ENCODE measurements around the gene KIAA1210.

The KIAA1210 gene

DNA sequence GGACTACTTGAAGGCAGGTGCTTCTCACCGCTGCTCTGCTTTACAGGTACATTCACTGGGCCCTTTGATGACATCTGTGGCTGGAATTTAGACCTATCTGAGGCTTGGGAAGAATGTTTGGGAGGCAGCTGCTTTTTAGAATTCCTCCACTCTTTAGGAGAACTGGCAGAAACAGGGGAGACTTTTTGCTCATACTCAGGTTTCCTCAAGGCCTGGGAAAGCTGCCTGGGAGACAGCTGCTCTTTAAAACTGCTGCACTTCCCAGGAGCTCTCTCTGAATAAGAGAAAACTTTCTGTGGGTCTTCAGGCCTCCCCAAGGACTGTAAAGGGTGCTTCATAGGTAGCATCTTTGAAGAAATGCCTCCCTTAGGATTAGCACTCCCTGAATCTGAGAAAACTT is 40.5 kb downstream of the KIAA1210 start:
- no peaks in the 10 kb centered on the region for H3F3A ChIP-seq (ENCODE audit: insufficient read depth, low read length)

DNA sequence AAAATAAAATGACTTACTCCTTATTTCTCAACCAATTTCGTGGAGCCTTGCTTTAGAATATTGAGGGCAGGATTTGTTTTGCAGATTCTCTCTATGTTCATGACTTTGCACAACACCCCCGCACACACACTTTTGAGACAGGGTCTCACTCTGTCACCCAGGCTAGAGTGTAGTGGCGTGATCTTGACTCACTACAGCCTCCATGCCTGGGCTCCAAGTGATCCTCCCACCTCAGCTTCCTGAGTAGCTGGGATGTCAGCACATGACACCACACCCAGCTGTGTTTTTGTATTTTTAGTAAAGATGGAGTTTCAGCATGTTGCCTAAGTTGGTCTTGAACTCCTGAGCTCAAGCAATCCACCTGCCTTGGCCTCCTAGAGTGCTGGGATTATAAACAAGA is 42.8 kb downstream of the KIAA1210 start:
- H3K9me2 ChIP-seq (ENCODE audit: low read depth, low read length) = no peaks in the 10 kb centered on the region
- H3K4me3 ChIP-seq (ENCODE audit: low read depth, low read length, poor library complexity, severe bottlenecking) = no peak overlapping the region
- H3F3A ChIP-seq (ENCODE audit: insufficient read depth, low read length) = no peaks in the 10 kb centered on the region
- no peak for TF ChIP-seq EZH2 (IDR thresholded peaks at IDR 0.05; ENCODE audit: borderline replicate concordance, low read length)
- TF ChIP-seq, protein P1, sequence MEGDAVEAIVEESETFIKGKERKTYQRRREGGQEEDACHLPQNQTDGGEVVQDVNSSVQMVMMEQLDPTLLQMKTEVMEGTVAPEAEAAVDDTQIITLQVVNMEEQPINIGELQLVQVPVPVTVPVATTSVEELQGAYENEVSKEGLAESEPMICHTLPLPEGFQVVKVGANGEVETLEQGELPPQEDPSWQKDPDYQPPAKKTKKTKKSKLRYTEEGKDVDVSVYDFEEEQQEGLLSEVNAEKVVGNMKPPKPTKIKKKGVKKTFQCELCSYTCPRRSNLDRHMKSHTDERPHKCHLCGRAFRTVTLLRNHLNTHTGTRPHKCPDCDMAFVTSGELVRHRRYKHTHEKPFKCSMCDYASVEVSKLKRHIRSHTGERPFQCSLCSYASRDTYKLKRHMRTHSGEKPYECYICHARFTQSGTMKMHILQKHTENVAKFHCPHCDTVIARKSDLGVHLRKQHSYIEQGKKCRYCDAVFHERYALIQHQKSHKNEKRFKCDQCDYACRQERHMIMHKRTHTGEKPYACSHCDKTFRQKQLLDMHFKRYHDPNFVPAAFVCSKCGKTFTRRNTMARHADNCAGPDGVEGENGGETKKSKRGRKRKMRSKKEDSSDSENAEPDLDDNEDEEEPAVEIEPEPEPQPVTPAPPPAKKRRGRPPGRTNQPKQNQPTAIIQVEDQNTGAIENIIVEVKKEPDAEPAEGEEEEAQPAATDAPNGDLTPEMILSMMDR (IDR thresholded peaks at IDR 0.05; ENCODE audit: low read length) = no peak
- no peak overlapping the region for H3K4me2 ChIP-seq (ENCODE audit: low read length)
- H3K9me3 ChIP-seq (ENCODE audit: low read length) = no peaks in the 10 kb centered on the region
- H3K4me1 ChIP-seq (ENCODE audit: insufficient read depth, low read length, severe bottlenecking) = no peaks in the 10 kb centered on the region
- H4K20me1 ChIP-seq (ENCODE audit: insufficient read depth, low read length) = no peaks in the 10 kb centered on the region
- H3K27ac ChIP-seq (ENCODE audit: low read depth, low read length, poor library complexity, severe bottlenecking) = no peak overlapping the region
- H3K79me2 ChIP-seq (ENCODE audit: insufficient read depth, low read length) = no peaks in the 10 kb centered on the region
- no peaks in the 10 kb centered on the region for H3K27me3 ChIP-seq (ENCODE audit: insufficient read depth, low read length)
- H3K9ac ChIP-seq (ENCODE audit: low read length) = no peak overlapping the region
- H3K36me3 ChIP-seq (ENCODE audit: insufficient read depth, low read length) = no peaks in the 10 kb centered on the region
- H2AFZ ChIP-seq (ENCODE audit: low read length) = no peak overlapping the region

More for the DNA sequence above, 40.5 kb downstream of the KIAA1210 start:
- no peaks in the 10 kb centered on the region for H3K27me3 ChIP-seq (ENCODE audit: insufficient read depth, low read length)
- no peaks in the 10 kb centered on the region for H3K36me3 ChIP-seq (ENCODE audit: insufficient read depth, low read length)
- no peak overlapping the region for H3K4me3 ChIP-seq (ENCODE audit: low read depth, low read length, poor library complexity, severe bottlenecking)
- no peaks in the 10 kb centered on the region for H3K4me1 ChIP-seq (ENCODE audit: insufficient read depth, low read length, severe bottlenecking)
- no peaks in the 10 kb centered on the region for H4K20me1 ChIP-seq (ENCODE audit: insufficient read depth, low read length)
- H3K9me2 ChIP-seq (ENCODE audit: low read depth, low read length) = no peaks in the 10 kb centered on the region
- no peaks in the 10 kb centered on the region for H3K9me3 ChIP-seq (ENCODE audit: low read length)
- no peak overlapping the region for H3K9ac ChIP-seq (ENCODE audit: low read length)
- H3K4me2 ChIP-seq (ENCODE audit: low read length) = no peak overlapping the region
- no peak overlapping the region for H3K27ac ChIP-seq (ENCODE audit: low read depth, low read length, poor library complexity, severe bottlenecking)
- TF ChIP-seq, protein P1 (IDR thresholded peaks at IDR 0.05; ENCODE audit: low read length) = no peak
- no peak for TF ChIP-seq EZH2 (IDR thresholded peaks at IDR 0.05; ENCODE audit: borderline replicate concordance, low read length)
- no peak overlapping the region for H2AFZ ChIP-seq (ENCODE audit: low read length)
- H3K79me2 ChIP-seq (ENCODE audit: insufficient read depth, low read length) = no peaks in the 10 kb centered on the region

DNA sequence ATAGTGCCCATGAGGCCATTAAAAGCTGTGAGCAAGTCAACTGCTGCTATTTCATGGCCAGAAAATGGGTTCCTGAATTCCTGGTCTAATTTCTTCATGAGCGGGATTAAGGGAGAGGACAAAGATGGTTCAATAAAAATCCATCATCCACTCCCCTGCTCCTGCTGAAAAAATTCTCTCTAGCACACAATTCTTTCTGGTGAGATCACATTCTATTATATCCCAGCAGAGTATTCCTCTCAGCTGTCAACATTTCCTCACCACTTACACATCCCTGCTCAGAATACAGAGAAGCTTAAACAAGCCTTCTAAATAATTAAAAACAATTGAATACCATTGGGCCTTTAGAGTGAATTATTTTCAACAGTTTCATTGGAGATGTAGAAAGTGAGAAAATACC is 45.3 kb downstream of the KIAA1210 start:
- Histone ChIP-seq H4K20me1 (ENCODE audit: insufficient read depth, low read length) (no peaks in the 10 kb centered on the region), H3K9me3 (ENCODE audit: low read length) (no peaks in the 10 kb centered on the region), H3K36me3 (ENCODE audit: insufficient read depth, low read length) (no peaks in the 10 kb centered on the region), H3K79me2 (ENCODE audit: insufficient read depth, low read length) (no peaks in the 10 kb centered on the region), H3K9me2 (ENCODE audit: low read depth, low read length) (no peaks in the 10 kb centered on the region), H3K27ac (ENCODE audit: low read depth, low read length, poor library complexity, severe bottlenecking) (no peak overlapping the region), H2AFZ (ENCODE audit: low read length) (no peak overlapping the region), H3K9ac (ENCODE audit: low read length) (no peak overlapping the region), H3K4me1 (ENCODE audit: insufficient read depth, low read length, severe bottlenecking) (no peaks in the 10 kb centered on the region), H3K4me3 (ENCODE audit: low read depth, low read length, poor library complexity, severe bottlenecking) (no peak overlapping the region), H3K4me2 (ENCODE audit: low read length) (no peak overlapping the region), H3K27me3 (ENCODE audit: insufficient read depth, low read length) (no peaks in the 10 kb centered on the region), H3F3A (ENCODE audit: insufficient read depth, low read length) (no peaks in the 10 kb centered on the region)
- TF ChIP-seq EZH2 (IDR thresholded peaks at IDR 0.05; ENCODE audit: borderline replicate concordance, low read length) = no peak
- TF ChIP-seq, protein P1 (IDR thresholded peaks at IDR 0.05; ENCODE audit: low read length) = no peak

Measured in OCI-LY1 (cell line).